Measurements from ENCODE around the gene CTSS.
"Not testable (repeated sequence)": the region's sequence is repeated elsewhere in the genome, so short reads cannot be mapped to it uniquely, and the experiment has no call there.

The CTSS gene

GRCh38 chr1:150798525-150798924 is 32.9 kb upstream of the CTSS start:
- no peak overlapping the region for H3K4me3 ChIP-seq (ENCODE audit: low read depth in 1 of 2, low read length in 1 of 2)
- peaks cover 21% of the 10 kb centered on the region in 2 experiments for H3K4me1 ChIP-seq (ENCODE audit: control insufficient read depth in 1 of 2, insufficient read depth in 1 of 2, low read depth in 1 of 2, low read length in 1 of 2)
- H3K27me3 ChIP-seq, result no peaks in the 10 kb centered on the region
- no peak for TF ChIP-seq CTCF (IDR thresholded peaks at IDR 0.05)
- no peaks in the 10 kb centered on the region for H3K9me3 ChIP-seq
- peaks cover 5% of the 10 kb centered on the region for H3K36me3 ChIP-seq
- peak overlapping the region; percentile 39 for H3K27ac ChIP-seq

GRCh38 chr1:150796374-150796773 is 30.8 kb upstream of the CTSS start:
- no peak for TF ChIP-seq CTCF (IDR thresholded peaks at IDR 0.05)
- peak overlapping the region; percentile 53 for H3K27ac ChIP-seq
- peaks cover 39 to 40% of the 10 kb centered on the region in 2 experiments for H3K4me1 ChIP-seq (ENCODE audit: control insufficient read depth in 1 of 2, insufficient read depth in 1 of 2, low read depth in 1 of 2, low read length in 1 of 2)
- H3K27me3 ChIP-seq, result no peaks in the 10 kb centered on the region
- peaks cover 5% of the 10 kb centered on the region for H3K36me3 ChIP-seq
- H3K9me3 ChIP-seq, result no peaks in the 10 kb centered on the region
- H3K4me3 ChIP-seq (ENCODE audit: low read depth in 1 of 2, low read length in 1 of 2), result no peak overlapping the region

- not testable (repeated sequence) for H3K4me3 ChIP-seq (ENCODE audit: low read depth in 1 of 2, low read length in 1 of 2); H3K27me3 ChIP-seq; H3K9me3 ChIP-seq; H3K36me3 ChIP-seq
- Histone ChIP-seq H3K27ac (peak overlapping the region; percentile 90), H3K4me1 (ENCODE audit: control insufficient read depth in 1 of 2, insufficient read depth in 1 of 2, low read depth in 1 of 2, low read length in 1 of 2) (peaks cover 61 to 66% of the 10 kb centered on the region in 2 experiments)
Measured at GRCh38 chr1:150793778-150794177, 28.2 kb upstream of the CTSS start.

- TF ChIP-seq CTCF (IDR thresholded peaks at IDR 0.05), result no peak
- H3K36me3 ChIP-seq, result no peaks in the 10 kb centered on the region
- peak overlapping the region; percentile 90 for H3K27ac ChIP-seq
- H3K27me3 ChIP-seq, result no peaks in the 10 kb centered on the region
- H3K4me1 ChIP-seq (ENCODE audit: control insufficient read depth in 1 of 2, insufficient read depth in 1 of 2, low read depth in 1 of 2, low read length in 1 of 2), result peaks cover 67 to 71% of the 10 kb centered on the region in 2 experiments
- no peaks in the 10 kb centered on the region for H3K9me3 ChIP-seq
- peak overlapping the region in 1 of 2 experiments; percentile 31 for H3K4me3 ChIP-seq (ENCODE audit: low read depth in 1 of 2, low read length in 1 of 2)
Measured at GRCh38 chr1:150793221-150793620, 27.6 kb upstream of the CTSS start.

GRCh38 chr1:150791585-150791984 is 26.0 kb upstream of the CTSS start:
- TF ChIP-seq CTCF (IDR thresholded peaks at IDR 0.05), result no peak
- H3K4me1 ChIP-seq (ENCODE audit: control insufficient read depth in 1 of 2, insufficient read depth in 1 of 2, low read depth in 1 of 2, low read length in 1 of 2), result peaks cover 66 to 75% of the 10 kb centered on the region in 2 experiments
- no peaks in the 10 kb centered on the region for H3K9me3 ChIP-seq
- peak overlapping the region; percentile 90 for H3K27ac ChIP-seq
- H3K27me3 ChIP-seq, result no peaks in the 10 kb centered on the region
- peak overlapping the region; percentile 14 to 21 for H3K4me3 ChIP-seq (ENCODE audit: low read depth in 1 of 2, low read length in 1 of 2)
- H3K36me3 ChIP-seq, result no peaks in the 10 kb centered on the region

- Histone ChIP-seq H3K9me3 (no peaks in the 10 kb centered on the region), H3K27me3 (no peaks in the 10 kb centered on the region), H3K27ac (peak overlapping the region; percentile 90), H3K4me1 (ENCODE audit: control insufficient read depth in 1 of 2, insufficient read depth in 1 of 2, low read depth in 1 of 2, low read length in 1 of 2) (peaks cover 66 to 72% of the 10 kb centered on the region in 2 experiments), H3K4me3 (ENCODE audit: low read depth in 1 of 2, low read length in 1 of 2) (no peak overlapping the region), H3K36me3 (no peaks in the 10 kb centered on the region)
- no peak for TF ChIP-seq CTCF (IDR thresholded peaks at IDR 0.05)
Measured at GRCh38 chr1:150789396-150789795, 23.8 kb upstream of the CTSS start.
